HL-60/S4 treated with retinoic acid at 250 ng/mL for 4 days and 3 days (cell line): ENCODE data around the gene CYTH4.

Experiments
- in situ Hi-C: fragments of 300-500 bp; cut with MboI; formaldehyde crosslinking; loops from 2 replicates; pipeline ENCODE4 v1.7.0; 2022; ENCODE audit warnings: low sequenced_read_pairs

Gene CYTH4

DNA sequence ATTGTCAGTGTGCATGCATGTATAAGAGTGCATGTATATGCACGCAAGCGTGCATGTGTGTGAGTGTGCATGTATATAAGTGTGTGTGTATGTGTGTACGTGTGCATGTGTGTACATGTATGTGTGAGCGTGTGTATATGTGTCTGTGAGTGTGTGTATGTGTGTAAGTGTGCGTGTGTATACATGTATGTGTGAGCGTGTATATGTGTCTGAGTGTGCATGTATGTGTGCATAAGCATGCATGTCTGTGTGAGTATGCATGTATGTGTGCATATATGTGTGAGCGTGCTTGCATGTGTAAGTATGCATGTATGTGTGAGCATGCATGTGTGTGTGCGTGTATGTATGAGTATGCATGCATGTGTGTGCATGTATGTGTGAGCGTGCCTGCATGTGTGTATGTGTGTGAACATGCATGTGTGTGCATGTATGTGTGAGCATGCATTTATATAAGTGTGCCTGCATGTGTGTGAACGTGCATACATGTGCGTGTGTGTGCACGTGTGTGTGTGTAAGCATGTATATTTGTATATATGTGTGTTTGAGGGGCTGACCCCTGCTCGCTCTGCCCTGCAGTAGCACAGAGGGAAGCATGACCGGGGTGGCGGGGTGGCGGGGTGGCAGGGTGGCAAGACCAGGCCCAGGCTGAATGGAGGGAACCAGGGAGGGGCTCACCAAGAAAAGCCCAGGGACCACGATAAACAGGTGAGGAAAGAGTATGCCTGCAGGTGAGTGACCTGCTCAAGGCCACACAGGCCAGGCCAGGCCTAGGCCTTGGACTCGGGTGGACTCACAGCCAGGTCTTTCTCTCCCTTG is 26.3 kb downstream of the CYTH4 start:
- in situ Hi-C loops, result no loop called here

DNA sequence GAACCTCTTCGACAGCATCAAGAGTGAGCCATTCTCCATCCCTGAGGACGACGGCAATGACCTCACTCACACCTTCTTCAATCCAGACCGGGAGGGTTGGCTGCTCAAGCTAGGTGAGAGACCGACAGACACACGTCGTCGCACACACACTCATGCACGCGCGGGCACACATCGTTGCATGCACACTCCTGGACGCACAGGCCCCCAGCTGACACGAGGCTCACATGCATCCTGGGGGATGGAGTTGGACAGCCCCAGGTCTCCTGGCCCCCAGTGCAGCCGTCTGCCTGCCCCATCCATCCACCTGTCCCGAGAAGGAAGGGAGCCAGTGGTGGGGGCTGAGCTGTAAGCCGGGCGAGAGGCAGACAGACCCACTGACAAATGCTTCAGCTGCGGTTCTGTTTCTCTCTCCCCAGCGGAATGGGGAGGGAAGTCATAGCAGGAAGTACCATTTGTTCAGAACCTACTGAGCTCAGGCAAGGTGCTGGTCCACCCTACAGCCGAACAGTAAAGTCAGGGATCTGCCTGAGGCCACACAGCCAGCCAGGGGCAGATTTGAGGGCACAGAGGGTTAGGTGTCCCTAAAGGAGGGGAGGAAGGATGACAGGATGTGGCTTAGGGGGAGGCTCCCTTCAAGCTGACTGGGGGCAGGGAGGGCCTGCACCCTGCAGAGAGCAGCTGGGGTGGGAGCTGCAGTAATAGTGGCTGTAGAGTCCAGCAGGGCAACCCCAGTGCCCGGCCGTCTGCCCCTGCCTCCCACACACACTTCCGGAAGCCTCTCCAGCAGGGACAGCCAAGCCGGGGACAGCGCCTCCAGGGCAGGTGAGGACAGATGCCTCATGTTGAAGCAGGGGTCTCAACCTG is 27.1 kb downstream of the CYTH4 start:
- in situ Hi-C loops, result loop anchor here (10.0 kb wide), 1 partner anchor 125 kb away; no protein-coding TSS in a partner anchor

DNA sequence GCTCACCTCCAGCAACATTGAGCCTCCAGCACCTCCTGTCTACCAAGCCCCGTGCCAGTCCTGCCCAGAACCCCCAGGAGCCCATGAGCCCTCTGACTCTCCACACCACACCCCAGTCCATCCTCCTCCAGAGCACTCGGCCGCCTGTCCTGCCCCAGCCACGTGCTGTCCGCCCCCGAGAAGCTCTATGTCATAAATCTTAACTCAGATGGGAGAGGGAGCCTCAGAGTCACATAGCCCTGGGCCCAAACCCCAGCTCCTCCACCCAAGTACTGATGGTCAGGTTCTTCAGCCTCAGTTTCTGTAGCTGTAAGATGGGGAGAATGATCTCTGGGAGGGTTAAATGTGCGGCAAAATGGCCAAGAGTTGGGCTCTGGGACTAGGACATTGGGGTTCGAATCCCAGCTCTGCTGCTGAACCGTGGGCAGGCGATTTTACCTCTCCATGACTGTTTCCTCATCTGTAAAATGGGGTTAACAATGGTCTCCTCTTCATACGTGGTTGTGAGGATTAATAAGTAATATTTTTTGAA is 27.8 kb downstream of the CYTH4 start:
- in situ Hi-C loops, result loop anchor here (10.0 kb wide), 1 partner anchor 125 kb away; no protein-coding TSS in a partner anchor

DNA sequence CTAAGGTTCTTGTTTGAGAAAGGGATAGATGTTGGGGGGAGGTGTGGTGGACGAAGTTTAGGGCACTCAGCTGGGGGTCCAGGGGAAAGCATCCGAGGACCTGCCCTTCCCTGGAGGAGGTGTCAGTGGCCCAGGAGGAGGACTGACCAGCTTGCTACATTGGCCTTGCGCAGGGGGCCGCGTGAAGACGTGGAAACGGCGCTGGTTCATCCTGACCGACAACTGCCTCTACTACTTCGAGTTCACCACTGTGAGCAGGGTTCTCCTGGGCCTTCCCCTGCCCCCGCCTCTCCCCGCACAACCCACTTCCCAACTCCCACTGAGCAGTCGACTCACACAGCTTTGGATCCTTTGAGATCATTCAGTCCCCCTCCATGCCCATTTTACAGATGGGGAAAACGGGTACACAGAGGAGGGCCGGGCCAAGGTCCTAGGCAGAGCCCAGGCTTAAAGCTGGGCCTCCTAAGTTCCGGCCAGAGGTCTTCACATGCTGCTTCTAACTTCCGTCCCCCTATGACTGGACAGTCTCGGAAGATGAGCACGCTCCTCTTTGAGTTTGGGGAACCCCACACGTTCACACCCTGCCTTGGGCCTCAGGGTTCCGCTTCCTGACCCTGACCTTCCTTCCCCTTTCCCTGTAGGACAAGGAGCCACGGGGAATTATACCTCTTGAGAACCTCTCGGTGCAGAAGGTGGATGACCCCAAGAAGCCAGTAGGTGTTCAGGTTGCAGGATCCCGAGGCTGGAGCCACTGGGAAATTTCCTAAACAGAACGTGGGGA is 28.7 kb downstream of the CYTH4 start:
- in situ Hi-C loops, result loop anchor here (10.0 kb wide), 1 partner anchor 124 kb away; no protein-coding TSS in a partner anchor

DNA sequence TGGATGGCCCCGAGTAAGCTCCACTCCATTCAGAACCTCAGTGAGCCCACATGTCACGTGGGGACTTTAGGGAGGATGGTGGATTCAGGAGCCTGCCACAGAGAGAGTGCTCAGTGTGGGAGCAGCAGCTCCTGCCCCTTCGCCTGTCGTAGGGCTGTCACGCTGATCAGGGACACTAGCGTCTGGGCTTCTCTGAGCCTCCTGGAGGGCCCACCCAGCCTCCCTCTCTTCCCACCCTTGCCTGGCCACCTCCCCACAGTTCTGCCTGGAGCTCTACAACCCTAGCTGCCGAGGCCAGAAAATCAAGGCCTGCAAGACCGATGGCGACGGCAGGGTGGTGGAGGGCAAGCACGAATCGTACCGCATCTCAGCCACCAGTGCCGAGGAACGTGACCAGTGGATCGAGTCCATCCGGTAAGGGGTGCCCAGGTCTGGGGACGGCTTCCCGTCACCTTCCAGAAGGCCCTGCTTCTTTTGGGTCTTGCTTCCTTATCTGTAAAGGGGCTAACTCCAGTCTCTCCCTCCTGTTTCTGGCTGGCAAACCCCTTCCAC is 29.5 kb downstream of the CYTH4 start:
- in situ Hi-C loops, result loop anchor here (10.0 kb wide), 1 partner anchor 123 kb away; no protein-coding TSS in a partner anchor

DNA sequence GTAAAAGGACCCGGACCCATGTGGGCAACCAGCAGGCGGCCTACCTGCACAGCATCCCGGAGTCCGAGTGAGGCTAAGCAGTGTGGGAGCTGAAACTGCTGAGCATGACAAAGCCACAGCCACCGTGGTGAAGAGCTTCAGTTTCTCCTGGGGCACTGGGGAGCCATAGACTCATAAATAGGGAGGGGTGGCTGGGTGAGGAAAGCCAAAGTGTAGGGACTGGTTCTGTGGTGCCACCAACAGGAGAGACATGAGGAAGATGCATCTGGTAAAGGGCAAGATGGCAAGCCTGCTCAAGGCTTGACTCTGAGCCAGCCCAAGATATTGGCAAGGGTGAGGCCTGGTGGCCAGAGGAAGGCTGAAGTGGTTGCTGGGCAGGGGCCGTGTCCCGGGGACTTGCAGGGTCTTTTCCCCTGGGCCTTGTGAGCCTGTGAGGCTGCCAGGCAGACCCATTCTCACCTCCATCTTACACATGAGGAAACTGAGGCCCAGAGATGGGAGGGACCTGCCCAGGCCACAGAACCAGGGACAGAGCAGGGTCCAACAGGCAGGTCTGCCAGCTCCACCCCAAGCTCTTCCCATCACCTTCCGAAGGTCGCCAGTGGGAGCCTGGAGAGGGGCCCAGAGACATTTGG is 30.4 kb downstream of the CYTH4 start:
- in situ Hi-C loops, result loop anchor here (10.0 kb wide), 1 partner anchor 122 kb away; no protein-coding TSS in a partner anchor

DNA sequence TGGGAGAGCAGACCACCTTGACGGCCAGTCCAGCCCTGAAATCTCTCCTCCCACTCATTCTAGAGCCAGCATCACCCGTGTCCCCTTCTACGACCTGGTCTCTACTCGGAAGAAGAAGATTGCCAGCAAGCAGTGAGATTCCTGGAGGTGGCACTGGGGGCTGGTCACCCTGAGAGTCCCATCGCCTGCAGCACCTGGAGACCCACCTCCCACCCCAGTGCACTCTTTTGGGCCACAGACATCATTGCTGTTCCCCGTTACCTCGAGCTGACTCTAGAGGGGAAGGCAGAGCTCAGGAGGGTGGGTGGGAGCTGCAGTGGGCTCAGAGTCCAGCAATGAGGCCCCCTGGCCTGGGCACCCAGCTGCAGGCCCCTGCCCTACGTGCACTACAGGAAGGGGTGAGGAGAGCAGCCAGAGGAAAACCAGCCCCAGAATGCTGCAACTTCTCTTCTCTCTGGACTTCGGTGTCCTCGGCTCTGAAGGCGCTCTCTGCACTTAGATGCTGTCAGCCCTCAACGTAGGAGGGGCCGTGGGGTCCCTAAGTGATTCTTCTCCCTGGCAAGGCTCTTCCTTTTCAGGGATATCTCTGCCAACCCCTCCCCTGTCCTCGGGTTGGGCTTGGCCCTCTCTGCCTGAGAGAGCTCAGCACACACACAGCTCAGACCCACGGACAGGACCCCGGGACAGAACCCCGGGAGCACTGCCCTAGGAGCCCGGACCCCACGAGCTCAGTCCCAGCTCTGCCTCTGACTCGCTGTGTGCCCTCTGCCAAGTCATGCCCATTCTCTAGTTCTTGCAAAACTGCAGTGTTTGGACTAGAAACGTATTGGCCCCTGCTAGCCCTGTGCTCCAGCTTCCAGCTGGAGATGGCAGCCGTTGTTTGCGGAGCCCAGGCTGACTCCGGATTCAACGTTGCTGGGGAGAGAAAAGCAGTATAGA is 31.3 kb downstream of the CYTH4 start:
- in situ Hi-C loops, result loop anchor here (10.0 kb wide), 1 partner anchor 121 kb away; no protein-coding TSS in a partner anchor

DNA sequence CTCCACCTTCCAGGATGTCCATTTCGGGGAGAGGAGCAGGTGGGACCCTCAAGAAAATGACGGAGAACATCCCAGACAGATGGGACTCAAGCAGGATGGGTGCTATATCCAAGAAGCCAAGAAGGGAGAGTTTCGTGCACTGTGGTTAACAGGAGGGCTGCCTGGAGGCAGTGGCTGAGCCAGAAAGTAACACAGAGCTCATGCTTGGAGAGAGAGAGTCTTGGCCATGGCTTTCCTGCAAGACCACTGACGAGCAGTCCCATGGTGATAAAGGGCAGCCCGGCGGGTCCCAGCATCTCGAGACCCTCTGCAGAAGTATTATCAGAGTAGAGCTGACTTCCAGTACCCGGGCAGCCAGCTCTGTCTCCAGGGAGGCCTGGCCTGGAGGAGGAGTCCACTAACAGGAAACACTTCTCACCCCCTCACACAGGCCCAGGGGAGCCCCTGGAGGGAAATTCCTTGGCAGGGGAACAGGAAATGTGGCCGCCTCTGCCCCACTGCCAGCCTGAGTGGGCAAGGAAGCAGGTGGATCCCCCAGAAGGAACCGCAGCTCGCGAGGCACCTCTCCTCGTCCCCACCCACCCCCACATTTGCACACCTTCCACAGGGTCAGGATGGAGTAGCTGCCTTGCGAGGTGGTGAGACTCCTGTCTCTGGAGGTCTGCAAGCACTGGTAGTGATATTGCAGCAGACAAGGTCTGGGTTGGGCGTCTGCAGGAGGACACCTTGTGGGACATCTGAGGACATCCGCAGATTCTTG is 32.2 kb downstream of the CYTH4 start:
- in situ Hi-C loops, result loop anchor here (10.0 kb wide), 1 partner anchor 120 kb away; no protein-coding TSS in a partner anchor

DNA sequence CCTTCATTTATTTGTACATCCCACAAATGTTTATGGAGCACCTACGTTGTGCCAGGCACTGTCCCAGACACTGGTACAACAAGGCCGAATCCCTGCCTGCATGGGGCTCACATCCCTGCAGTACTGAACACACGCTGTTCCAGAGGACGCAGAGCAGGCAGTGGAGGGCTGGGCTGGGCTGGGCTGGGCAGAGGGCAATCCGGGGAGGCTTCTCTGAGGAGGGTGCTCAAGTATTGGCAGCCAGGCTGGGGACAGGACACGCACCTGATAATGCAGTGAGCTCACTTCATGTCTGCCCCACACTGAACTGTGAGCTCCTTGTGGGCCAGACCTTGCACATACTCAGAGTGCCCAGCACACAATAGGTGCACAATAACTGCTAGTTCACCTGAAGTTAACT is 34.1 kb downstream of the CYTH4 start:
- in situ Hi-C loops, result loop anchor here (10.0 kb wide), 1 partner anchor 118 kb away; no protein-coding TSS in a partner anchor

DNA sequence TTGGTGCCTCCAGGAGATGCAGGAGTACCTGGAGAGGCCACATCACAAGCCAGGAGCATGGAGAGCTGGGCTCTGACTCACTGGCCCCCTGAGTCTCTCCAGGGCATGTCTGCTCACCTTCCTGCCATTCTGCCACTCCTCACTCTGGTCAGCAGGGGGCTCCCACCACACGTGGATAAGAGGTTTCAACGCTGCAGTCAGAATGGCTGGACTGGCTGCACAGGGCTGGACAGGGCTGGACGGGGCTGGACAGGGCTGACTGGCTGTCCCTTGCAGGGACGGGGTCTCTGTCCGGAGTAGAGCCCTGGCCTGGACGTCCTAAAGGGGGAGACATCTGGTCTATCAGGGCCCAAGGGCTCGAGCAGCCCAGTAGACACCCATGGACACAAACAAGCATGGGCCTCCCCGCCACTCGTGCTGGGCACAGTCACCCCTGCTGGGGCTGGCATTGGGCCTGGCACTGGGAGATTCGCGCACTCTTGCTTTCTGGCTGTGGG is 34.6 kb downstream of the CYTH4 start:
- in situ Hi-C loops, result loop anchor here (10.0 kb wide), 1 partner anchor 118 kb away; no protein-coding TSS in a partner anchor

DNA sequence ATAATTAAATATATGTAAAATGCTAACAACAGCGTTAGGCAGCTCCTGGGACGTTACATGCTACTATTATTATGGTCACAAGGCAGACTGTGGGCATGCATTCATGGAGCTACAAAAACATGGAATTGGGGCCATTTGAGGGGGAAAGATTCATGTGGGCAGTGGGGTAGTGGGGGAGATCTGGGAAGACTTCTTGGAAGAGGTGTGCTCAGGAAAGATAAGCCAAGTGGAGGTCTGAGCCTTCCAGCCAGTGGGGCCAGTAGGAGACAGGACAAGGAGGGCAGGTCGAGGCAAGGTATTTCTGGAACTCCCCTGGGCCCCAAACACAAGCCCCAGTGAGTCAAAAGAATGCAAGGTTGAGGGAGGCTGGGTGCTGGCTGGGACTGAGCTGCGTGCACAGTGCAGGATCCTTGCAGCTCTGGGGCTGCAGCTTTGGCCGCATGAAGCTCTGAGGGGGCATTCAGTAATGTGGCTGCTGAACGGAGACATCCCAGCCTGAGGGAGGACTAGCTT is 35.4 kb downstream of the CYTH4 start:
- in situ Hi-C loops, result loop anchor here (10.0 kb wide), 1 partner anchor 117 kb away; no protein-coding TSS in a partner anchor

DNA sequence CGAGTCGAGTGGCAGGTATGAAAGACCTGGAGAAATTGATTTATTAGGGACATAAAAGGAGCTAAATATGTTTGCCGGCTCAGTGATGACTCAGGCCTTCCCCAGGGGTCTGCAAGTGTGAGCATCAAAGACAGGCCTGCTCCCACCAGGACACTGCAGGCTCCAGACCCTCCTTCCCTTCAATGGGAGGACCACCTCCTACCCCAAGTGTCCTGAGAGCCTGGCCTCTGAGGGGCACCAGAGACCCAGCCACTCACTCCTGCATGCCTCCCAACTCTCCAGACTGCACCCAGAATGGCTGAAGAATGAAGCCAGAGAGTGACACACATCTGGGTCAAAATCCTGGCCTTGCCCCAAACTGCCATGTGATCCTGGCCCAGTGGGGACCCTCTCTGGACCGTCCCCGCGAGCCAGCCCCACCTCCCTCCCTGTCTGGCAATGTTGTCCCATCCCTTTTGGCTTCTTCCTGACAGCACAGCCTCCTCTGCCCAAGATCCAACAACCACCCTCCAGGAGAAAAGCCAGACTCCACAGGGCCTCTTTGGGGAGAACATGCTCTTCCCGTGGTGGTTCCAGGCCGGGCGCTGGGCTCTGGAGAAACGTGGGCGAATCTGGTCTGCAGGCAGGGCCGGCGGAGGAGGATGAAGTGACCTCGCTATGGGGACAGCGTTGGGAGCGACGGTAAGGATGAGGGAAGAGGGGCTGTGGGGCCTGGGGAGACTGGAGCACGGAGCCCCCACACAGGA is 36.2 kb downstream of the CYTH4 start:
- in situ Hi-C loops, result loop anchor here (10.0 kb wide), 1 partner anchor 116 kb away; no protein-coding TSS in a partner anchor

DNA sequence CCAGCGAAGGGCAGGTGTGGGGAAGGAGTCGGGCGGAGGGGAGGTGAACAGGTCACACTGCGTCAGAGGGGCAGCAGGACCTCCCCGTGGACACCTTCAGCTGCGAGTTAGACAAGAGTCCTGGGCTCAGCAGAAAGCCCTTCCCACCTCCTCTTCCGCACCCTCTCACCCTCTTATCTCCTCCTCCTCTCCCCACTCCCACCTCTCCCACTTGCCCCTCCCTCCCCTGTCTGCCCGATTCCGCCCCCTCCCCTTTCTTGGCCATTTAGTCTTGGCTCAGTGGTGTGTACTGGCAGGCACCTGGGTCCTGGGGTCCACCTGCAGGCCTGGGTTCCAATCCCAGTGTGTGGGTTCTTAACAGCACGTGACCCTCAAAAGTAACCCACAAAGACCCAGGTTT is 37.2 kb downstream of the CYTH4 start:
- in situ Hi-C loops, result loop anchor here (10.0 kb wide), 1 partner anchor 115 kb away; no protein-coding TSS in a partner anchor

DNA sequence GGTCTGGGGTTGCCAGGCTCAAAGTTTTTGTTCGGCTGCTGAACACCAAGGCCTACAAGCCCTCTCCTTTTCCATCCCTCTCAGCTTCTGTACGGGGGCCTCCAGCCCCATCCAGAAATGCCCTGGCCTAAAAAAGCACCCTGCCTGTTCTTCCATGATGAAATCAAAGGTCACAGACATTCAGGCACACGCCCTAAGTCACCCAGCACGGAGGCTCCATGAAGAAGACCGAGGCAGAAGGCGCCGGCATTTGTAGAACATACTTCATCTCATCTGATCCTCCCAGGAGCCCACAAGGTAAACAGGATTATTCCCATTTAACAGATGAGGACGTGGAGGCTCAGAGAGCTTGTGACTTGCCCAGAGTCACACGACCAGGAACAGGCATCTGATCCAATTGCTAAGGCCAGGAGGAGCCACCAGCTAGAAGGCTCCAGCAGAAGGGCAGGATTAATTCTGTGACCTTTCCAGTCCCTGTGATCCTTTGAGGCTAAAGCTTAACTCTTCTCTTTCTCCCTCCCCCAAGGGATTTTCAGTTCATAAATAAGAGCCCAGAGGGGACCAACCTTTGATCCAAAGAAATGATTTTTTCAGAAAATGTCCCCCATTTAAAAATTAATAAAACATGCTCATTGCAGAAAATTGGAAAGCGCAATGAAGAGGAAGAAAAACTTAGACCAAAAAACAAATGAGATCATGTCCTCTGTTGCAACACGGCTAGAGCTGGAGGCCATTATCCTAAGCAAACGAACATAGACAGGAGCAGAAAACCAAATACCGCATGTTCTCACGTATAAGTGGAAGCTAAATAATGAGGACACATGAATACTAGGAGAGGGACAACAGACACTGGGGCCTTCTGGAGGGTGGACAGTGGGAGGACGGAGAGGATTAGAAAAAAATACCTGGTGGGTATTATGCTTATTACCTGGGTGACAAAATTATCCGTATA is 38.7 kb downstream of the CYTH4 start:
- in situ Hi-C loops, result loop anchor here (5.0 kb wide), 1 partner anchor 136 kb away; no protein-coding TSS in a partner anchor
